ENCODE measurements around the gene ZDHHC4.

ZDHHC4 gene

GRCh38 chr7:6530626-6531491 lies 46.4 kb upstream of the ZDHHC4 start:
- H2BK120ac ChIP-seq (ENCODE audit: low read depth, low read length), result no peak overlapping the region
- no peak overlapping the region for H3K4ac ChIP-seq (ENCODE audit: low read length)
- H3K27me3 ChIP-seq (ENCODE audit: control insufficient read depth in 3 of 3, insufficient read depth in 3 of 3, low read depth in 1 of 3, low read length in 3 of 3), result peaks cover 18 to 90% (median 76%) of the 10 kb centered on the region in 3 experiments
- no peak overlapping the region for H4K91ac ChIP-seq (ENCODE audit: low read depth, low read length, poor library complexity)
- H3K23ac ChIP-seq (ENCODE audit: low read depth, low read length, poor library complexity), result peak overlapping the region; percentile 25
- DNase-seq (ENCODE audit: low spot score), result no peak
- no peak overlapping the region for H3K27ac ChIP-seq (replicated peaks; ENCODE audit: low read length)
- H3K4me3 ChIP-seq (ENCODE audit: low read length in 2 of 2), result peak overlapping the region; percentile 35 to 86
- peak overlapping the region; percentile 81 for H3K4me2 ChIP-seq (ENCODE audit: insufficient read depth, low read length, poor library complexity, severe bottlenecking)
- H4K8ac ChIP-seq (ENCODE audit: low read depth, low read length), result no peak overlapping the region
- H3K4me1 ChIP-seq (ENCODE audit: control insufficient read depth in 2 of 2, insufficient read depth in 1 of 2, low read depth in 1 of 2, low read length in 2 of 2), result peaks cover 0 to 4% of the 10 kb centered on the region in 2 donors
- H3K9ac ChIP-seq (ENCODE audit: low read depth, low read length, poor library complexity), result peak overlapping the region; percentile 83
- H2AFZ ChIP-seq (ENCODE audit: low read length), result peak overlapping the region; percentile 96
- peak overlapping the region; percentile 70 for H3K18ac ChIP-seq (ENCODE audit: low read length)
- H3K36me3 ChIP-seq (replicated peaks in 1 of 2; ENCODE audit: control insufficient read depth in 2 of 2, insufficient read depth in 2 of 2, low read length in 2 of 2), result no peaks in the 10 kb centered on the region
- peaks cover 2% of the 10 kb centered on the region for H3K79me1 ChIP-seq (ENCODE audit: low read depth, low read length)
- peak overlapping the region; percentile 92 for H2BK15ac ChIP-seq (ENCODE audit: low read length)
- H2BK12ac ChIP-seq (ENCODE audit: low read length), result no peak overlapping the region
- peak overlapping the region; percentile 49 for H3K14ac ChIP-seq (ENCODE audit: low read length)
- H2AK5ac ChIP-seq (ENCODE audit: low read depth, low read length), result no peak overlapping the region
- H3K9me3 ChIP-seq (replicated peaks in 1 of 2; ENCODE audit: control insufficient read depth in 2 of 2, insufficient read depth in 1 of 2, low read depth in 1 of 2, low read length in 2 of 2), result peaks cover 0 to 2% of the 10 kb centered on the region in 2 donors
- no CpG with 5 or more reads among the region's 74 CpGs for WGBS, 2 donors (ENCODE audit: extremely low coverage in 2 of 2, insufficient read length in 2 of 2, insufficient replicate concordance in 1 of 2)
- peak overlapping the region; percentile 60 for H2BK5ac ChIP-seq (ENCODE audit: low read length)

- Histone ChIP-seq H3K23ac (ENCODE audit: low read depth, low read length, poor library complexity) (no peak overlapping the region), H3K18ac (ENCODE audit: low read length) (peak overlapping the region; percentile 70), H3K9me3 (replicated peaks in 1 of 2; ENCODE audit: control insufficient read depth in 2 of 2, insufficient read depth in 1 of 2, low read depth in 1 of 2, low read length in 2 of 2) (peaks cover 0 to 3% of the 10 kb centered on the region in 2 donors), H2BK5ac (ENCODE audit: low read length) (no peak overlapping the region), H4K8ac (ENCODE audit: low read depth, low read length) (no peak overlapping the region), H3K27ac (replicated peaks; ENCODE audit: low read length) (no peak overlapping the region), H3K4ac (ENCODE audit: low read length) (no peak overlapping the region), H3K27me3 (ENCODE audit: control insufficient read depth in 3 of 3, insufficient read depth in 3 of 3, low read depth in 1 of 3, low read length in 3 of 3) (peaks cover 17 to 85% (median 76%) of the 10 kb centered on the region in 3 experiments), H2AK5ac (ENCODE audit: low read depth, low read length) (peak overlapping the region; percentile 23), H2BK15ac (ENCODE audit: low read length) (no peak overlapping the region), H3K9ac (ENCODE audit: low read depth, low read length, poor library complexity) (no peak overlapping the region), H3K79me1 (ENCODE audit: low read depth, low read length) (peaks cover 2% of the 10 kb centered on the region), H3K36me3 (replicated peaks in 1 of 2; ENCODE audit: control insufficient read depth in 2 of 2, insufficient read depth in 2 of 2, low read length in 2 of 2) (no peaks in the 10 kb centered on the region), H3K4me1 (ENCODE audit: control insufficient read depth in 2 of 2, insufficient read depth in 1 of 2, low read depth in 1 of 2, low read length in 2 of 2) (peaks cover 0 to 4% of the 10 kb centered on the region in 2 donors), H4K91ac (ENCODE audit: low read depth, low read length, poor library complexity) (no peak overlapping the region), H3K4me2 (ENCODE audit: insufficient read depth, low read length, poor library complexity, severe bottlenecking) (peak overlapping the region; percentile 81), H3K4me3 (ENCODE audit: low read length in 2 of 2) (peak overlapping the region; percentile 35 to 69), H3K14ac (ENCODE audit: low read length) (peak overlapping the region; percentile 27), H2BK12ac (ENCODE audit: low read length) (no peak overlapping the region), H2AFZ (ENCODE audit: low read length) (peak overlapping the region; percentile 96), H2BK120ac (ENCODE audit: low read depth, low read length) (no peak overlapping the region)
- WGBS, 2 donors (ENCODE audit: extremely low coverage in 2 of 2, insufficient read length in 2 of 2, insufficient replicate concordance in 1 of 2), result no CpG with 5 or more reads among the region's 19 CpGs
- DNase-seq (ENCODE audit: low spot score), result no peak
Observed at GRCh38 chr7:6531492-6532279, 45.6 kb upstream of the ZDHHC4 start.

GRCh38 chr7:6532516-6532915 lies 44.7 kb upstream of the ZDHHC4 start:
- Histone ChIP-seq H3K4me1 (ENCODE audit: control insufficient read depth in 2 of 2, insufficient read depth in 1 of 2, low read depth in 1 of 2, low read length in 2 of 2) (peaks cover 0 to 4% of the 10 kb centered on the region in 2 donors), H3K9ac (ENCODE audit: low read depth, low read length, poor library complexity) (peak overlapping the region; percentile 50), H3K27ac (replicated peaks; ENCODE audit: low read length) (no peak overlapping the region), H3K36me3 (replicated peaks in 1 of 2; ENCODE audit: control insufficient read depth in 2 of 2, insufficient read depth in 2 of 2, low read length in 2 of 2) (no peaks in the 10 kb centered on the region), H3K27me3 (ENCODE audit: control insufficient read depth in 3 of 3, insufficient read depth in 3 of 3, low read depth in 1 of 3, low read length in 3 of 3) (peaks cover 13 to 80% (median 71%) of the 10 kb centered on the region in 3 experiments), H3K4me3 (ENCODE audit: low read length in 2 of 2) (no peak overlapping the region), H2BK5ac (ENCODE audit: low read length) (no peak overlapping the region), H2BK12ac (ENCODE audit: low read length) (no peak overlapping the region), H3K79me1 (ENCODE audit: low read depth, low read length) (peaks cover 2% of the 10 kb centered on the region), H3K4me2 (ENCODE audit: insufficient read depth, low read length, poor library complexity, severe bottlenecking) (no peak overlapping the region), H2AK5ac (ENCODE audit: low read depth, low read length) (peak overlapping the region; percentile 23), H2BK15ac (ENCODE audit: low read length) (peak overlapping the region; percentile 67), H3K4ac (ENCODE audit: low read length) (no peak overlapping the region), H4K8ac (ENCODE audit: low read depth, low read length) (no peak overlapping the region), H3K18ac (ENCODE audit: low read length) (no peak overlapping the region), H3K23ac (ENCODE audit: low read depth, low read length, poor library complexity) (peak overlapping the region; percentile 80), H2AFZ (ENCODE audit: low read length) (no peak overlapping the region), H3K9me3 (replicated peaks in 1 of 2; ENCODE audit: control insufficient read depth in 2 of 2, insufficient read depth in 1 of 2, low read depth in 1 of 2, low read length in 2 of 2) (peaks cover 0 to 3% of the 10 kb centered on the region in 2 donors), H4K91ac (ENCODE audit: low read depth, low read length, poor library complexity) (no peak overlapping the region), H3K14ac (ENCODE audit: low read length) (no peak overlapping the region), H2BK120ac (ENCODE audit: low read depth, low read length) (no peak overlapping the region)
- WGBS, 2 donors (ENCODE audit: extremely low coverage in 2 of 2, insufficient read length in 2 of 2, insufficient replicate concordance in 1 of 2), result no CpG with 5 or more reads among the region's 7 CpGs
- DNase-seq (ENCODE audit: low spot score), result no peak

Measured in neuronal stem cell (in vitro differentiated cells).